NCI-H82 (cell line): Measurements from ENCODE around the gene COL1A1.

ENCODE experiments used
- DNase-seq: peaks from one replicate; lab custom pipeline; 2025; lab: John Stamatoyannopoulos, UW

Gene COL1A1

GRCh38 chr17:50186661-50187393, 14.6 kb downstream of the COL1A1 start:
- no peak for DNase-seq

- DNase-seq = no peak
Measured at GRCh38 chr17:50185631-50186471, 15.6 kb downstream of the COL1A1 start.

GRCh38 chr17:50184611-50185398, 16.6 kb downstream of the COL1A1 start:
- DNase-seq = no peak

- DNase-seq = no peak
Measured at GRCh38 chr17:50184064-50184463, 17.4 kb downstream of the COL1A1 start.

- DNase-seq = no peak
Measured at GRCh38 chr17:50183421-50183994, 17.9 kb downstream of the COL1A1 start.

GRCh38 chr17:50182783-50183420, 18.5 kb downstream of the COL1A1 start:
- no peak for DNase-seq

GRCh38 chr17:50181591-50182560, 19.6 kb downstream of the COL1A1 start:
- DNase-seq = no peak

- DNase-seq = no peak
Measured at GRCh38 chr17:50181144-50181543, 20.3 kb downstream of the COL1A1 start.

GRCh38 chr17:50180620-50181019, 20.8 kb downstream of the COL1A1 start:
- DNase-seq = no peak

GRCh38 chr17:50180111-50180510, 21.3 kb downstream of the COL1A1 start:
- no peak for DNase-seq

- peak; percentile 83 for DNase-seq
Measured at GRCh38 chr17:50177983-50178834, 23.2 kb downstream of the COL1A1 start.

GRCh38 chr17:50177476-50177875, 24.0 kb downstream of the COL1A1 start:
- no peak for DNase-seq

- no peak for DNase-seq
Measured at GRCh38 chr17:50176559-50177357, 24.7 kb downstream of the COL1A1 start.

GRCh38 chr17:50175035-50175807, 26.2 kb downstream of the COL1A1 start:
- DNase-seq = peak; percentile 22

GRCh38 chr17:50174444-50174843, 27.0 kb downstream of the COL1A1 start:
- no peak for DNase-seq

GRCh38 chr17:50173335-50173941, 28.0 kb downstream of the COL1A1 start:
- DNase-seq = no peak

- DNase-seq = no peak
Measured at GRCh38 chr17:50172936-50173334, 28.5 kb downstream of the COL1A1 start.
